Mesenchymal stem cell (in vitro differentiated cells and primary cell): ENCODE data around the gene DSCAM.

Experiments
- DNase-seq: peaks from one replicate; pipeline ENCODE4 v3.0.0-alpha.2; 2013
- H2AFZ ChIP-seq: one replicate; pipeline ENCODE4 v1.6.1; 2013; ENCODE audit warnings: low read depth, mild to moderate bottlenecking, control low read depth, inconsistent platforms, low read length, moderate library complexity
- H2AK5ac ChIP-seq: 2 replicates; pipeline ENCODE4 v1.6.1; 2013; ENCODE audit warnings: low read length, moderate library complexity, mild to moderate bottlenecking, inconsistent platforms; ENCODE audit not compliant: severe bottlenecking
- H2BK120ac ChIP-seq: one replicate; pipeline ENCODE4 v1.6.1; 2013; ENCODE audit warnings: low read depth, mild to moderate bottlenecking, inconsistent platforms, low read length, moderate library complexity
- H2BK12ac ChIP-seq, 2 experiments: one replicate each; pipeline ENCODE4 v1.6.1; 2013; ENCODE audit warnings: inconsistent platforms in 2 of 2, low read length in 2 of 2, mild to moderate bottlenecking in 2 of 2, moderate library complexity in 2 of 2, control low read depth in 1 of 2
- H2BK15ac ChIP-seq: one replicate; pipeline ENCODE4 v1.6.1; 2013; ENCODE audit warnings: mild to moderate bottlenecking, low read depth, inconsistent platforms; ENCODE audit not compliant: poor library complexity, severe bottlenecking
- H2BK5ac ChIP-seq: 2 replicates; pipeline ENCODE4 v1.6.1; 2013; ENCODE audit warnings: low read depth, mild to moderate bottlenecking, low read length, control low read depth, inconsistent platforms; ENCODE audit not compliant: poor library complexity, severe bottlenecking
- H3K14ac ChIP-seq, 2 experiments: one replicate each; pipeline ENCODE4 v1.6.1; 2013; ENCODE audit warnings: inconsistent platforms in 2 of 2, low read length in 2 of 2, control low read depth in 1 of 2, mild to moderate bottlenecking in 1 of 2, moderate library complexity in 1 of 2
- H3K18ac ChIP-seq, 2 experiments: one replicate each; pipeline ENCODE4 v1.6.1; 2013; ENCODE audit warnings: inconsistent platforms in 2 of 2, low read length in 2 of 2, control low read depth in 1 of 2, low read depth in 1 of 2, mild to moderate bottlenecking in 1 of 2
- H3K23ac ChIP-seq, 2 experiments: one replicate each; pipeline ENCODE4 v1.6.1; 2013; ENCODE audit warnings: inconsistent platforms in 2 of 2, low read length in 2 of 2, mild to moderate bottlenecking in 2 of 2, moderate library complexity in 2 of 2, control low read depth in 1 of 2
- H3K27ac ChIP-seq: 2 replicates; pipeline ENCODE4 v1.5.1; 2013; ENCODE audit warnings: mild to moderate bottlenecking, moderate library complexity, low read length, control low read depth, inconsistent platforms; ENCODE audit not compliant: poor library complexity, severe bottlenecking
- H3K27me3 ChIP-seq, 2 experiments: 2 replicates each; pipeline versions ENCODE4 v1.6.1 to v1.7.0; 2013; ENCODE audit warnings: low read length in 2 of 2, mild to moderate bottlenecking in 2 of 2, moderate library complexity in 2 of 2, control low read depth in 1 of 2, inconsistent platforms in 1 of 2; ENCODE audit not compliant: control insufficient read depth in 1 of 2, insufficient read depth in 1 of 2
- H3K36me3 ChIP-seq, 2 experiments: 2 replicates each; pipeline versions ENCODE4 v1.6.1 to v1.7.0; 2013; ENCODE audit warnings: low read length in 2 of 2, control low read depth in 1 of 2, inconsistent platforms in 1 of 2, low read depth in 1 of 2, mild to moderate bottlenecking in 1 of 2; ENCODE audit not compliant: insufficient read depth in 2 of 2, control insufficient read depth in 1 of 2
- H3K4ac ChIP-seq, 2 experiments: one replicate each; pipeline ENCODE4 v1.6.1; 2013; ENCODE audit warnings: inconsistent platforms in 2 of 2, low read length in 2 of 2, mild to moderate bottlenecking in 2 of 2, moderate library complexity in 2 of 2, control low read depth in 1 of 2, low read depth in 1 of 2
- H3K4me1 ChIP-seq: 2 replicates; pipeline ENCODE4 v1.6.1; 2013; ENCODE audit warnings: low read depth, low read length, control low read depth; ENCODE audit not compliant: control insufficient read depth, insufficient read depth
- H3K4me2 ChIP-seq: 2 replicates; pipeline ENCODE4 v1.6.1; 2013; ENCODE audit warnings: low read length, mild to moderate bottlenecking, inconsistent platforms; ENCODE audit not compliant: poor library complexity, severe bottlenecking
- H3K4me3 ChIP-seq, 2 experiments: 2 replicates each; pipeline versions ENCODE4 v1.5.1 to v1.7.0; 2013; ENCODE audit warnings: low read length in 2 of 2, mild to moderate bottlenecking in 2 of 2, control low read depth in 1 of 2, low read depth in 1 of 2; ENCODE audit not compliant: insufficient read depth in 1 of 2
- H3K79me1 ChIP-seq: replicated peaks from 2 replicates; pipeline ENCODE4 v1.6.1; 2013; ENCODE audit warnings: mild to moderate bottlenecking, control low read depth, low read length, inconsistent platforms; ENCODE audit not compliant: poor library complexity, severe bottlenecking
- H3K9ac ChIP-seq: 2 replicates; pipeline ENCODE4 v1.7.0; 2013; ENCODE audit warnings: mild to moderate bottlenecking, low read length, moderate library complexity
- H3K9me3 ChIP-seq: 2 replicates; pipeline ENCODE4 v1.7.0; 2013; ENCODE audit warnings: mild to moderate bottlenecking, low read length; ENCODE audit not compliant: control insufficient read depth
- H4K8ac ChIP-seq: one replicate; pipeline ENCODE4 v1.6.1; 2013; ENCODE audit warnings: inconsistent platforms, mild to moderate bottlenecking, low read length, moderate library complexity
- H4K91ac ChIP-seq: one replicate; pipeline ENCODE4 v1.6.1; 2013; ENCODE audit warnings: mild to moderate bottlenecking, low read length, inconsistent platforms
- WGBS: methylation state at CpG from one replicate; pipeline ENCODE4 v1.1.7; 2013; ENCODE audit warnings: mixed read lengths; 5-methylcytosine and 5-hydroxymethylcytosine counted together

DSCAM gene

GRCh38 chr21:40335704-40336103, 511.3 kb downstream of the DSCAM start:
- H2BK5ac ChIP-seq: no peak overlapping the region
- H3K27ac ChIP-seq: no peak overlapping the region
- H3K36me3 ChIP-seq: no peaks in the 10 kb centered on the region
- no peak for DNase-seq
- no peak overlapping the region for H3K14ac ChIP-seq
- no peak overlapping the region for H3K4ac ChIP-seq
- H3K4me2 ChIP-seq: no peak overlapping the region
- no peak overlapping the region for H2AK5ac ChIP-seq
- H3K18ac ChIP-seq: no peak overlapping the region
- H2BK15ac ChIP-seq: no peak overlapping the region
- no peaks in the 10 kb centered on the region for H3K79me1 ChIP-seq
- H2BK120ac ChIP-seq: no peak overlapping the region
- H4K91ac ChIP-seq: no peak overlapping the region
- no peak overlapping the region for H3K9ac ChIP-seq
- H2AFZ ChIP-seq: no peak overlapping the region
- no peak overlapping the region for H3K4me3 ChIP-seq
- peaks cover 3% of the 10 kb centered on the region for H3K9me3 ChIP-seq
- WGBS: 18% methylated on average over 3 of the region's 5 CpGs
- H3K23ac ChIP-seq: no peak overlapping the region
- H2BK12ac ChIP-seq: no peak overlapping the region
- H3K4me1 ChIP-seq: no peaks in the 10 kb centered on the region
- no peak overlapping the region for H4K8ac ChIP-seq
- no peaks in the 10 kb centered on the region for H3K27me3 ChIP-seq

- Histone ChIP-seq H3K27me3 (no peaks in the 10 kb centered on the region), H3K79me1 (no peaks in the 10 kb centered on the region), H3K4ac (no peak overlapping the region), H3K18ac (no peak overlapping the region), H3K4me2 (no peak overlapping the region), H2BK15ac (no peak overlapping the region), H2BK12ac (no peak overlapping the region), H2AK5ac (no peak overlapping the region), H3K4me3 (no peak overlapping the region), H2BK120ac (no peak overlapping the region), H3K9me3 (peaks cover 3% of the 10 kb centered on the region), H3K27ac (no peak overlapping the region), H3K14ac (no peak overlapping the region), H3K4me1 (no peaks in the 10 kb centered on the region), H4K8ac (no peak overlapping the region), H3K9ac (no peak overlapping the region), H3K23ac (no peak overlapping the region), H2BK5ac (no peak overlapping the region), H3K36me3 (no peaks in the 10 kb centered on the region), H2AFZ (no peak overlapping the region), H4K91ac (no peak overlapping the region)
- 77% methylated on average over 6 of the region's 6 CpGs for WGBS
- DNase-seq: no peak
These were observed 512.8 kb downstream of the DSCAM start for GRCh38 chr21:40334159-40334558.

- no peak overlapping the region for H2BK120ac ChIP-seq
- no peak overlapping the region for H3K4me3 ChIP-seq
- H3K4me1 ChIP-seq: no peaks in the 10 kb centered on the region
- no peak overlapping the region for H3K14ac ChIP-seq
- no peak overlapping the region for H3K18ac ChIP-seq
- no peak overlapping the region for H2AFZ ChIP-seq
- no peaks in the 10 kb centered on the region for H3K79me1 ChIP-seq
- H3K23ac ChIP-seq: no peak overlapping the region
- no peaks in the 10 kb centered on the region for H3K36me3 ChIP-seq
- H3K27me3 ChIP-seq: no peaks in the 10 kb centered on the region
- H2AK5ac ChIP-seq: no peak overlapping the region
- DNase-seq: no peak
- H3K9me3 ChIP-seq: peaks cover 3% of the 10 kb centered on the region
- no peak overlapping the region for H4K8ac ChIP-seq
- no peak overlapping the region for H3K4me2 ChIP-seq
- no peak overlapping the region for H2BK5ac ChIP-seq
- H4K91ac ChIP-seq: no peak overlapping the region
- H2BK12ac ChIP-seq: no peak overlapping the region
- H3K9ac ChIP-seq: no peak overlapping the region
- WGBS: 86% methylated on average over 3 of the region's 4 CpGs
- H3K4ac ChIP-seq: no peak overlapping the region
- no peak overlapping the region for H3K27ac ChIP-seq
- no peak overlapping the region for H2BK15ac ChIP-seq
These were observed 513.2 kb downstream of the DSCAM start for GRCh38 chr21:40333731-40334130.

- WGBS: 80% methylated on average over 3 of the region's 3 CpGs
- Histone ChIP-seq H3K27me3 (no peaks in the 10 kb centered on the region), H3K4ac (no peak overlapping the region), H2AFZ (no peak overlapping the region), H3K4me3 (no peak overlapping the region), H3K4me2 (no peak overlapping the region), H3K18ac (no peak overlapping the region), H3K9ac (no peak overlapping the region), H2BK15ac (no peak overlapping the region), H3K79me1 (no peaks in the 10 kb centered on the region), H2BK5ac (no peak overlapping the region), H3K9me3 (peaks cover 3% of the 10 kb centered on the region), H3K36me3 (no peaks in the 10 kb centered on the region), H2BK12ac (no peak overlapping the region), H2BK120ac (no peak overlapping the region), H3K14ac (no peak overlapping the region), H4K8ac (no peak overlapping the region), H3K23ac (no peak overlapping the region), H3K27ac (no peak overlapping the region), H2AK5ac (no peak overlapping the region), H3K4me1 (no peaks in the 10 kb centered on the region), H4K91ac (no peak overlapping the region)
- no peak for DNase-seq
These were observed 515.2 kb downstream of the DSCAM start for GRCh38 chr21:40331804-40332203.
